GM23338 (cell line): ENCODE data around the gene IGLL5. TPM values are rescaled to one million over a fixed set of nuclear protein-coding genes. Genes with fewer than 3 reads are reported as not detected.

ENCODE experiments used
- ATAC-seq: fragments of 200-7000 bp; cut with Tn5 transposase; 3 replicates; pipeline ENCODE4 v1.9.1; 2020
- DNase-seq: peaks from one replicate; pipeline ENCODE4 v3.0.0-alpha.2; 2015; ENCODE audit warnings: low spot score
- H2AFZ ChIP-seq: fragments of 200-600 bp; sonication (generic); 2 replicates; pipeline ENCODE4 v1.8.0; 2016; ENCODE audit warnings: antibody characterized with exemption, mild to moderate bottlenecking, moderate library complexity
- H3F3A ChIP-seq: fragments of 200-600 bp; sonication (generic); replicated peaks from 2 replicates; pipeline ENCODE4 v1.8.0; 2017; ENCODE audit warnings: antibody characterized with exemption, mixed run types, low read depth
- H3K27ac ChIP-seq: fragments of 200-600 bp; sonication (generic); 2 replicates; pipeline ENCODE4 v1.6.1; 2016; ENCODE audit warnings: low read depth
- H3K27me3 ChIP-seq: fragments of 200-600 bp; sonication (generic); 2 replicates; pipeline ENCODE4 v1.8.0; 2016; ENCODE audit warnings: mild to moderate bottlenecking, mixed run types, moderate library complexity; ENCODE audit not compliant: insufficient read depth
- H3K36me3 ChIP-seq: fragments of 200-600 bp; sonication (generic); 2 replicates; pipeline ENCODE4 v1.8.0; 2016; ENCODE audit warnings: mild to moderate bottlenecking; ENCODE audit not compliant: insufficient read depth
- H3K4me1 ChIP-seq: fragments of 200-600 bp; sonication (generic); 2 replicates; pipeline ENCODE4 v1.8.0; 2016; ENCODE audit warnings: mild to moderate bottlenecking, moderate library complexity; ENCODE audit not compliant: insufficient read depth
- H3K4me2 ChIP-seq: fragments of 200-600 bp; sonication (generic); 2 replicates; pipeline ENCODE4 v1.7.1; 2017; ENCODE audit warnings: mixed run types
- H3K4me3 ChIP-seq: fragments of 200-600 bp; sonication (generic); 2 replicates; pipeline ENCODE4 v1.6.1; 2016; ENCODE audit warnings: mixed run types
- H3K79me2 ChIP-seq: fragments of 200-600 bp; sonication (generic); replicated peaks from 2 replicates; pipeline ENCODE4 v1.8.0; 2017; ENCODE audit warnings: mild to moderate bottlenecking; ENCODE audit not compliant: insufficient read depth
- H3K9me2 ChIP-seq: fragments of 200-600 bp; sonication (generic); 2 replicates; pipeline ENCODE4 v1.8.0; 2017; ENCODE audit not compliant: insufficient read depth
- H4K20me1 ChIP-seq: fragments of 200-600 bp; sonication (generic); replicated peaks from 2 replicates; pipeline ENCODE4 v1.8.0; 2017; ENCODE audit warnings: mild to moderate bottlenecking; ENCODE audit not compliant: insufficient read depth
- H3K27ac Mint-ChIP-seq: 2 replicates; pipeline ENCODE4 v1.8.0; 2020; ENCODE audit warnings: inconsistent platforms, mild to moderate bottlenecking, moderate library complexity, mixed read lengths
- H3K27me3 Mint-ChIP-seq: 3 replicates; pipeline ENCODE4 v1.8.0; 2022; ENCODE audit warnings: low read depth, mild to moderate bottlenecking, moderate library complexity, mixed read lengths, inconsistent platforms; ENCODE audit not compliant: insufficient read depth, poor library complexity
- H3K36me3 Mint-ChIP-seq: 3 replicates; pipeline ENCODE4 v1.8.0; 2021; ENCODE audit warnings: low read depth, mild to moderate bottlenecking, inconsistent platforms, moderate library complexity, mixed read lengths
- H3K4me1 Mint-ChIP-seq: 3 replicates; pipeline ENCODE4 v1.8.0; 2020; ENCODE audit warnings: mild to moderate bottlenecking, inconsistent platforms, mixed read lengths
- H3K4me3 Mint-ChIP-seq: 3 replicates; pipeline ENCODE4 v1.8.0; 2021; ENCODE audit warnings: moderate library complexity, mild to moderate bottlenecking, inconsistent platforms, mixed read lengths
- H3K9me3 Mint-ChIP-seq: 3 replicates; pipeline ENCODE4 v1.8.0; 2020; ENCODE audit warnings: moderate library complexity, mild to moderate bottlenecking, inconsistent platforms, mixed read lengths
- CREB1 ChIP-seq: fragments of 250-450 bp; sonication (Bioruptor Pico); IDR thresholded peaks from 2 replicates; pipeline ENCODE4 v1.5.0; 2020; ENCODE audit warnings: low read depth, mild to moderate bottlenecking, moderate library complexity
- EZH2 ChIP-seq: fragments of 200-600 bp; sonication (generic); IDR thresholded peaks from one replicate; pipeline ENCODE4 v1.8.0; 2017; ENCODE audit warnings: antibody characterized with exemption, mild to moderate bottlenecking, low read depth; ENCODE audit not compliant: unreplicated experiment
- JUNB ChIP-seq: IDR thresholded peaks from one replicate; pipeline ENCODE4 v1.6.1; 2016; ENCODE audit warnings: antibody characterized with exemption; ENCODE audit not compliant: unreplicated experiment
- STAT1 ChIP-seq: IDR thresholded peaks from one replicate; pipeline ENCODE4 v1.6.1; 2016; ENCODE audit warnings: antibody characterized with exemption; ENCODE audit not compliant: unreplicated experiment
- ZNF462 ChIP-seq: fragments of 250-450 bp; sonication (Bioruptor Pico); IDR thresholded peaks from 2 replicates; pipeline ENCODE4 v1.5.0; 2020; ENCODE audit warnings: mild to moderate bottlenecking, moderate library complexity
- microRNA-seq: library from miRNA; unstranded; fragments of <30 nt; microRNA quantifications from one replicate; pipeline ENCODE4, GENCODE V29; 2017
- polyA plus RNA-seq: library from polyadenylated mRNA; unstranded; fragments of >200 nt; fragmentation: Nextera tagmentation; extraction: Ambion mirVana; gene quantifications from 2 replicates; pipeline ENCODE4 v1.2.1, GENCODE V29; 2016
- small RNA-seq: library from RNA; depleted of rRNA; stranded (forward); fragments of <200 nt; gene quantifications from one replicate; pipeline ENCODE3, GENCODE V24; 2014; ENCODE audit warnings: low replicate concordance
- total RNA-seq: library from RNA; depleted of rRNA; stranded (reverse); fragments of >200 nt; shearing (Covaris generic); gene quantifications from 2 replicates; pipeline ENCODE4 v1.2.3, GENCODE V29; 2014; rRNA removed
- TF ChIP-seq, protein P1 (sequence below): IDR thresholded peaks from 2 replicates; pipeline ENCODE4 v1.6.1; 2016; ENCODE audit warnings: antibody characterized with exemption

IGLL5 gene
- total and polyA plus RNA-seq, 2 experiments from 2014 or later = not detected

DNA sequence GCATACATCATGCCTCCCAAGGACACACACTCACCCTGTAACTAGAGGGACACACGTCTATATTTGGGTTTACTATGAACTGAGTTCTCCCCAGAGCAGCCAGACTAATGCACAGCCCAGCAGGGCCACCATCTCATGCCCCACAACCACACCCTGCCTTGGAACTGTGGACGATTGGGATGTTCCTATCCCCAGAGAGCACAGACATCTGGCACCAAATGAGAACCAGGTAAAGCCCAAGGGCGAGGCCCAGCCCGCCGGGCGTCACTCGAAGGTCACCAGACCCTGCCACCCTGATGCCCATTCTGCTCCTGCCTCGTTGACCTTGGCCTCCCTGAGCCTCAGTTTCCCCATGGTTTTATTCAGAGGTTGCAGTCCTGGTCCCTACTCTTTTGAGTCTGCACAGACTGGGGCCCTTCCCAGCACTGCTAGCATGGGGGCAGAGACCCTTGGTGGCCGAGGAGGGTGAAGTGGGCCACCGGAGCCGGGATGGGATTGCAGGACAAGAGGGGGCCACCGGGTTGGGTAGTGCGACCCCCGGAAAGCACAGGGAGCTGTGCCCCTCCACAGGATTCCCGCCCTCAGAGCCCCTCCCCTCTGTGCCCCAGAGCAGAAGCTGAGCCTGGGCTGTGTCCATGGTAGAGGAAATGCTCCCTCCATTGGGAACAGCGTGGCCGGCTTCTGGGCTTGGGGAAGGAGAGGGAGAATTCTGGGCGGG lies 56.8 kb downstream of the IGLL5 start (continued):
- no peak for TF ChIP-seq ZNF462 (CRISPR knock-in tag)
- TF ChIP-seq EZH2 = no peak
- TF ChIP-seq, protein P1, sequence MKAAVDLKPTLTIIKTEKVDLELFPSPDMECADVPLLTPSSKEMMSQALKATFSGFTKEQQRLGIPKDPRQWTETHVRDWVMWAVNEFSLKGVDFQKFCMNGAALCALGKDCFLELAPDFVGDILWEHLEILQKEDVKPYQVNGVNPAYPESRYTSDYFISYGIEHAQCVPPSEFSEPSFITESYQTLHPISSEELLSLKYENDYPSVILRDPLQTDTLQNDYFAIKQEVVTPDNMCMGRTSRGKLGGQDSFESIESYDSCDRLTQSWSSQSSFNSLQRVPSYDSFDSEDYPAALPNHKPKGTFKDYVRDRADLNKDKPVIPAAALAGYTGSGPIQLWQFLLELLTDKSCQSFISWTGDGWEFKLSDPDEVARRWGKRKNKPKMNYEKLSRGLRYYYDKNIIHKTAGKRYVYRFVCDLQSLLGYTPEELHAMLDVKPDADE = no peak
- no peak for TF ChIP-seq STAT1
- no peak for TF ChIP-seq JUNB

DNA sequence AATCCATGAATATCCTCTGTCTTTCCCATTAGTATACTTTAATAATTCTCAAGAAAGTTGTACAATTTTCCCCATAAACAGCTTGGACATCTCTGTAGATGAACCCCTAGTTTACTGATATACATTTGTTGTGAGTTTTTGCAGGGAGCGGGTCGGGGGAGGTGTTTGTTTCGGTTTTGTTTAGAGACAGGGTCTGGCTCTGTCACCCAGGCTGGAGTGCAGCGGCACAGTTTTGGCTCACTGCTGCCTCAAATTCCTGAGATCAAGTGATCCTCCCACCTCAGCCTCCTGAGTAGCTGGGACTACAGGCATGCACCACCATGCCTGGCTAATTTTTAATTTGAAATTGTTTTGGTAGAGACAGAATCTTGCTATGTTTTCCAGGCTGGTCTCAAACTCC lies 57.6 kb downstream of the IGLL5 start:
- Mint-ChIP-seq H3K27ac (no peak overlapping the region), H3K36me3 (no peaks in the 10 kb centered on the region), H3K4me1 (peaks cover 3% of the 10 kb centered on the region; the same call in 1 of the 3 replicates), H3K9me3 (no peaks in the 10 kb centered on the region), H3K4me3 (no peak overlapping the region), H3K27me3 (peaks cover 20% of the 10 kb centered on the region)
- H3K4me3 ChIP-seq = no peak overlapping the region
- H3K79me2 ChIP-seq = no peaks in the 10 kb centered on the region
- no peak overlapping the region for H3K27ac ChIP-seq
- TF ChIP-seq CREB1 = no peak
- H3K36me3 ChIP-seq = no peaks in the 10 kb centered on the region
- no peaks in the 10 kb centered on the region for H3K9me2 ChIP-seq
- no peak overlapping the region for H3K4me2 ChIP-seq
- 0 out of 2 replicates have a peak, but pooled peaks cover 4% of the 10 kb centered on the region for H4K20me1 ChIP-seq
- H3K4me1 ChIP-seq = no peaks in the 10 kb centered on the region
- ATAC-seq (no peak), DNase-seq (no peak)
- no peak overlapping the region for H2AFZ ChIP-seq
- H3K27me3 ChIP-seq = peaks cover 58% of the 10 kb centered on the region
- no peaks in the 10 kb centered on the region for H3F3A ChIP-seq

Small RNA genes lying within 50 kb of the gene (microRNA-seq; reads per million reads assigned to microRNA genes)
- not detected for gene MIR5571

Small RNA genes lying within 50 kb of the gene (small RNA-seq; reads per million reads assigned to genes)
- gene IGLC4 (not detected), gene IGLC5 (not detected), gene IGLJ1 (not detected), gene IGLJ2 (not detected), gene IGLJ3 (not detected), gene IGLJ4 (not detected), gene IGLJ5 (not detected), gene IGLJ6 (not detected), gene IGLJ7 (not detected), gene IGLV2-5 (not detected), gene IGLV3-2 (not detected), gene IGLV3-4 (not detected), gene IGLV3-6 (not detected), gene IGLV3-7 (not detected), gene MIR5571 (not detected)

Other genes starting within 250 kb of the IGLL5 start
- gene GGTLC2, start 243.2 kb upstream of the IGLL5 start, total RNA-seq = not detected in 2 replicates
- gene GGTLC2, start 243.2 kb upstream of the IGLL5 start, polyA plus RNA-seq = not detected in 2 replicates
- 9.9 and 11.1 TPM in 2 replicates for gene GNAZ, start 182.7 kb downstream of the IGLL5 start, total RNA-seq
- 2.9 TPM in 2 replicates for gene GNAZ, start 182.7 kb downstream of the IGLL5 start, polyA plus RNA-seq